WTC11 (cell line): Measurements from ENCODE around the gene CCND1. TPM values are rescaled to one million over a fixed set of nuclear protein-coding genes. Genes with fewer than 3 reads are reported as not detected.

Experiments used
- AFF4 ChIP-seq: sonication (generic); formaldehyde crosslinking; IDR thresholded peaks from 2 replicates; pipeline ENCODE4 v1.8.1; 2023; ENCODE audit warnings: mild to moderate bottlenecking, missing genetic modification reagents, borderline replicate concordance
- AR ChIP-seq: fragments of 250-450 bp; sonication (Bioruptor Pico); IDR thresholded peaks from 2 replicates; pipeline ENCODE4 v1.9.0; 2021; ENCODE audit warnings: mild to moderate bottlenecking
- ATF1 ChIP-seq: sonication (generic); formaldehyde crosslinking; IDR thresholded peaks from 2 replicates; pipeline ENCODE4 v1.8.1; 2023; ENCODE audit warnings: mild to moderate bottlenecking, moderate library complexity, missing genetic modification reagents
- E2F4 ChIP-seq: sonication (generic); formaldehyde crosslinking; IDR thresholded peaks from 2 replicates; pipeline ENCODE4 v1.8.1; 2022; ENCODE audit warnings: low read depth, mild to moderate bottlenecking, moderate library complexity, missing genetic modification reagents, borderline replicate concordance
- E2F5 ChIP-seq: sonication (generic); formaldehyde crosslinking; IDR thresholded peaks from 2 replicates; pipeline ENCODE4 v1.8.1; 2022; ENCODE audit warnings: mild to moderate bottlenecking, moderate library complexity, missing genetic modification reagents
- ESRRA ChIP-seq: sonication (generic); formaldehyde crosslinking; IDR thresholded peaks from 2 replicates; pipeline ENCODE4 v1.8.1; 2022; ENCODE audit warnings: mild to moderate bottlenecking, missing genetic modification reagents, borderline replicate concordance
- GRHL2 ChIP-seq: fragments of 250-450 bp; sonication (Bioruptor Pico); IDR thresholded peaks from 2 replicates; pipeline ENCODE4 v1.8.0; 2022; ENCODE audit warnings: mild to moderate bottlenecking, moderate library complexity; ENCODE audit not compliant: insufficient replicate concordance, severe bottlenecking
- GTF2I ChIP-seq: fragments of 250-450 bp; sonication (Bioruptor Pico); conservative IDR thresholded peaks from 2 replicates; pipeline ENCODE4 v1.4.0; 2021; ENCODE audit warnings: mild to moderate bottlenecking
- HMGXB4 ChIP-seq: sonication (generic); formaldehyde crosslinking; IDR thresholded peaks from 2 replicates; pipeline ENCODE4 v1.8.1; 2023; ENCODE audit warnings: mild to moderate bottlenecking, moderate library complexity, missing genetic modification reagents
- MLX ChIP-seq: sonication (generic); formaldehyde crosslinking; IDR thresholded peaks from 2 replicates; pipeline ENCODE4 v1.8.1; 2023; ENCODE audit warnings: mild to moderate bottlenecking, missing genetic modification reagents, moderate library complexity
- SMAD4 ChIP-seq: sonication (generic); formaldehyde crosslinking; IDR thresholded peaks from 2 replicates; pipeline ENCODE4 v1.8.0; 2022; ENCODE audit warnings: mild to moderate bottlenecking, missing genetic modification reagents
- TEAD1 ChIP-seq: sonication (generic); formaldehyde crosslinking; IDR thresholded peaks from 2 replicates; pipeline ENCODE4 v1.8.0; 2022; ENCODE audit warnings: mild to moderate bottlenecking, missing genetic modification reagents
- USF1 ChIP-seq: sonication (generic); formaldehyde crosslinking; IDR thresholded peaks from 2 replicates; pipeline ENCODE4 v1.8.0; 2022; ENCODE audit warnings: mild to moderate bottlenecking, missing genetic modification reagents
- USF2 ChIP-seq: sonication (generic); formaldehyde crosslinking; IDR thresholded peaks from 2 replicates; pipeline ENCODE4 v1.8.1; 2023; ENCODE audit warnings: mild to moderate bottlenecking, missing genetic modification reagents, moderate library complexity
- ZNF219 ChIP-seq: sonication (generic); formaldehyde crosslinking; IDR thresholded peaks from 2 replicates; pipeline ENCODE4 v1.8.0; 2023; ENCODE audit warnings: missing genetic modification reagents, mild to moderate bottlenecking, borderline replicate concordance
- ZNF423 ChIP-seq: fragments of 250-450 bp; sonication (Bioruptor Pico); IDR thresholded peaks from 2 replicates; pipeline ENCODE4 v2.1.2; 2022; ENCODE audit warnings: mild to moderate bottlenecking, moderate library complexity
- total RNA-seq: library from RNA; stranded (reverse); gene quantifications from 3 replicates; pipeline ENCODE4 v1.2.3, GENCODE V29; 2021

Gene CCND1
- total RNA-seq, 1 experiment from 2014 or later: 212 TPM

GRCh38 chr11:69674886-69675714 is 34.1 kb downstream of the CCND1 start, which contains the start of gene LTO1 (continued):
- TF ChIP-seq E2F4 (CRISPR knock-in tag) (no peak), TEAD1 (0 out of 2 replicates have a peak, but pooled peaks have one; percentile 44), GTF2I (CRISPR knock-in tag) (no peak), USF1 (CRISPR knock-in tag) (peak; percentile 69; the same call in 1 of the 2 replicates), ZNF219 (CRISPR knock-in tag) (0 out of 2 replicates have a peak, but pooled peaks have one; percentile 8), ZNF423 (no peak), E2F5 (peak; percentile 25; the same call in 1 of the 2 replicates), ESRRA (CRISPR knock-in tag) (0 out of 2 replicates have a peak, but pooled peaks have one; percentile 11), AR (CRISPR knock-in tag) (no peak), USF2 (CRISPR knock-in tag) (peak; percentile 16; the same call in 1 of the 2 replicates), ATF1 (CRISPR knock-in tag) (no peak), HMGXB4 (CRISPR knock-in tag) (0 out of 2 replicates have a peak, but pooled peaks have one; percentile 27), GRHL2 (CRISPR knock-in tag) (no peak), SMAD4 (CRISPR knock-in tag) (peak; percentile 50; the same call in 1 of the 2 replicates), AFF4 (CRISPR knock-in tag) (no peak), MLX (CRISPR knock-in tag) (no peak)
